Stimulated activated CD8-positive, alpha-beta memory T cell treated with anti-CD3 and anti-CD28 coated beads, Interleukin-15, amount 100 ng/mL, for 24 hours (primary cell): Measurements from ENCODE around the gene NCKAP5.

Experiments used
- DNase-seq: peaks from one replicate; pipeline ENCODE4 v3.0.0-alpha.2; 2020; ENCODE audit warnings: low read depth

NCKAP5 gene

DNA sequence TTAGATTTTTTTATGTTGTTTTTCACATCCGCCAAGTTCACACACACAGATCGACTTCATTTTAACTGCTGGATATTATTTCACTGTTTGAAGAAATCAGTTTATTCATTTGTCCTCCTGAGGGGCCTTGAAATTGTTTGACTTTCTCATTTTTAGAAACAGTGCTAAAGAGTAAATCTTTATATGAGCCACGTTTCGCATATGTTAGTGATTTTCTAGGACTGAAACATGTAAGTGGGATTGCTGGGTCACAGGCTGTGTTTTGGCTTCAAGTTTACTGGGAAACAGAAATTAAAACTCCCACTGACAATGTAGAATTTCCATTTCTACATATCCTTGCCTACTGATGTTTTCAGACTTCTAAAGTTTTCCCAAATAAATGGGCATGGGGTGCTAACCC, 363.8 kb downstream of the NCKAP5 start:
- no peak for DNase-seq

DNA sequence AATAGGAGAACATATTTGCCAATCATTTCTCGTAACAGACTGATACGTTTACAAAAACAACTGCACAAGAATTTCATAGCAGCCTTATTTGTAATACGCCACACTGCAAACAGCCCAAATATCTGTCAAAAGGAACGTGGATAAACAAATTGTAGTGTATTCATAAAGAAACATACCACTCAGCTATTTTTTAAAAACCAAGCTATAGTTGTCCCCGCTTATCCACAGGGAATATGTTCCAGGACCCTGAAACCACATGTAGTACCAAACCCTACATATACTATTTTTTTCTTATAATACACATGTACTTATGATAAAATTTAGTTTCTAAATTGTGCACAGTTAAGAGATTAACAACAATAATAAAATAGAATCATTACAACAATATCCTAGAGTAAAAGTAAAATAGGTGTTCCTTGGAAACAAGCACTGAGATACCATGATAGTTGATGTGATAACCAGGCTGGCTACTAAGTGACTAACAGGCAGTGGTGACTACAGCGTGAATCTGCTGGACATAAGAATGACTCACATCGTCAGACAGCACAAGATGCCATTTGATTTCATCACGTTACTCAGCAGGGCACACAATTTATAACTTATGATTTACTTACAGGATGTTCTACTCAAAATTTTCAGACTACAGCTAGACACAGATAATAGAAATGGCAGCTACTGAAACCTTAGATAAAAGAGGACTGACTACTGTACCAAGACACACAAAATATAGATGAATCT, 367.4 kb downstream of the NCKAP5 start:
- no peak for DNase-seq

DNA sequence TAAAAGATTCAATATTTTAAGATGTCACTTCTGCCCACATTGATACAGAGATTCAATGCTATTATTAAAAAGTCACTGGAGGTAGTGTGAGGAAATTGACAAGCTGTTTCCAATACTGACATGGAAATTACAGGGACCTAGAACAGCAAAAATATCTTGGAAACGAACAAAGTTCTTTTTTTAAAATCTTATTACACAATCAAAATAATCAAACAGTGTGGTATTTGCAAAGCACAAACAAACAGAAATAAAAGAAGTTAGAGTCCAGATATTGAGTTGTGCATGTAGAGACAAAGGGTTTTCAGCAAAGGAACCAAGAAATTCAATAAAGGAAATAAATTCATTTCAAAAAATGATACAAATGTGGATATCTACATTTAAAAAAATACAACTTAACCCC, 369.6 kb downstream of the NCKAP5 start:
- DNase-seq = no peak

DNA sequence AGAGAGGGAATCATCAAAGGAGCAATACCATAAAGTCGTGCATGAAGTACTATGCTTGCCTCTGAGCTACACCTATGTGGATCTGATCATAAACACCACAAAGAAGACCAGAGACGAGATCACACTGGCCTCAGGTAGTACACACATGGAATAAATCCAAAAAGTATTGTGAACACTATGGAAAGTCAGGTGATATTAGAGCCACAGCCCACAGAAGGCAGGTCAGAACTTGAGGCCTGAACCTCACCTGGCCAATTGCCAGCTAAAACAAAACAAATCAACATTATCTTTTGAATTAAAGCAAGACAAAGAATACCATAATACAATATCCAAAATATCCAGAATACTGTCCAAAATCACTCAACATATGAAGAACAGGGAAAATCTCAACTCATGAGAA, 371.1 kb downstream of the NCKAP5 start:
- no peak for DNase-seq

DNA sequence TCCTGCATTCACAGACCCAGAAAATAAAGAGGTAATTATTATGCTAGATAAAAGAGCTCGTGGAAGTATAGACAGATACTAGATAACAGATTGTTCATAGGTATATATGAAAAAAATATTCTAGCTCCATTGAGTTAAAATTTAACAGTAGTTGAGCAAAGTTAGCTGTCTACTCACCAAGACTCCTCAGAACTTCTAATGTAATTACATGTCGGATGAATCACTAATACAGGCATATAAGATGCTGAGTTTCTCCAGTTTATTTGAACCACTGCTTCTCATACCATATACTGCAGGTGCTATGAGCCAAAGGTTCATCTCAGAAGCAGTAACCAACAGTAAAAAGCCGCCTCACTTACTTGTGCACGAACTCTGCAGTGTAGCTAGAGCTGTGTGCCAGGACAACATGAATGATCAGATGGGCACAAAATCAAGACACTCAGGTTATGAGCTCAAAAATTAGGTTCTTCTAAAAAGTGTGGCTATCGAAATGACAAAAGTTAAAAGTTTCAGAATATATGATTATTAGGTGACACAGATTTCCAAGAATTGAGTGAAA, 373.4 kb downstream of the NCKAP5 start:
- no peak for DNase-seq

DNA sequence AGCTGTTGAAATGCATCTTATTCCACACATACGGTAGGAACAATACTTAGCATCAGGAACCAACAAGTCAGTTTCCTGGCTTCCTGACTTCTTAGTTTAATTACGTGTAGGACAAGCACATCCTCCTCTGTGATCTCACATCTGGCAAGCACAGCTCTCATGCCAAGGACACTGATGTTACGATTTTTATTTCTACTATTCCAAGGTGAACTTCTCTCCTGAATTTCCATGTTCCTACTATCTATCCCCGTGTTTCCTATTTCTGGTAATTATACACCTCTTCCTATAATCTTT, 374.0 kb downstream of the NCKAP5 start:
- DNase-seq = no peak

DNA sequence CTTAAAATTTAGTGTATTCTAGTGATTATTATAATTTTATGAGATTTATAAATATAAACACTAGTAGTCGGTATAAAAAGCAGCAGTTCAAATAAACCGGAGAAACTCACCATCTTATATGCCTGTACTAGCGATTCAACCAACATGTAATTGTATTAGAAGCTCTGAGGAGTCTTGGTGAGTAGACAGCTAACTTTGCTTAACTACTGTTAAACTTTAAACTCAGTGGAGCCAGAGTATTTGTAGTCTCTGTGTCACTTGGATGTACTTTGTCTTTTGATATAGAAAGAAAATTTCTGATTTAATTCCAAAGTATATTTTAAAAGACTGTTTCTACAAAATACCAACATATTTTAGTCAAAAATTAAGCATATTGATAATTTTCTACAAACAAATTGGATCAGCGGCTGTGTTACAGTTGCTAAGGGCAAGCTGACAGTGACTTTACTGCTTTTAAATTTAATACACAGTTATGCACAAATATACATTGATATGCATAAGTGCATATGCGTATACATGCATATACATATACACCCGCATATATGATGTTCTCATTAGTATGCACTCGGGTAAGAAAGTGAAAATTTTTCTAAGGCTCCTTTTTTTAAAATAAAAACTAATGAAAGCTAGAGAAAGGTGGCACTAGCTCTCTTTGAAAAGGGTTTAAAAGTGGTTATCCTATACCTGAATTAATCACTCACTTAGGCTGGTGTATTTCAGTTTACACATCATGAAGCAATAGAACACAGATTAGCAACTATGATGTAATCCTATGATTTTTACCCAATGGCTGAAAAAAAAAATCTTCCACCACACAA, 374.5 kb downstream of the NCKAP5 start:
- no peak for DNase-seq

DNA sequence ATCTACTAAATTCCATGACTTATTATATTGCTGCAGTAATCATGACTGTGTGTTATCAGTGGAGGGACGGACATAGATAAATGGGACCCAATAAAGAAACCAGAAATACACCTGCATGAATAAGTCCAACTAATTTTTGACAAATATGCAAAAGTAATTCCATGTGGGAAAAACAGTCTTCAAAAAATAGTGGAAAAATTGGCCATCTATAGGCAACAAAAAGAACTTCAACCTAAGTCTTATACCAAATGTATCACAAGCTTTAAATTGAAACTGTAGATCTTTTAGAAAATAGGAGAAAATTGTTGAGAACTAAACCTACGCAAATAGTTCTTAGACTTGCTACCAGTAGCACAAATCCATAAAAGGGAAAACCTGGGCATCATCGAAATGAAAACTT, 376.2 kb downstream of the NCKAP5 start:
- DNase-seq = no peak

DNA sequence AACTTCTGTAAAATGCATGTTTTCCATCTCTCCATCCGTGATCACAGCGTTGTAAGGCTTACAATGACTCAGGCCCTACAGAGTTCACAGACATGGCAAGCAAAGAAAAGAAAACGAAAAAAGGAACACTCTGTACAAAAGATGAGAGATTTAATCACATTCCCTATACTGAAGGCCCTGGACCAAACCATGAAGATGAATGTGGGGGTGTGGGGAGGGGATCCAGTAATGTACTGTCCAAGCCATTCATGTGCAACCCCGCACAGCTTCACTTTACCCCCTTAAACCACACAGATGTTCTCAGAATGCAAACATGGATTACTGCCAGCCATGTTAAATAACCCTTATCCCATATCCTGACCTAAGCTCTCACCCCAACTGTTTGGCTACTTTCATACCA, 391.1 kb downstream of the NCKAP5 start:
- DNase-seq = no peak

DNA sequence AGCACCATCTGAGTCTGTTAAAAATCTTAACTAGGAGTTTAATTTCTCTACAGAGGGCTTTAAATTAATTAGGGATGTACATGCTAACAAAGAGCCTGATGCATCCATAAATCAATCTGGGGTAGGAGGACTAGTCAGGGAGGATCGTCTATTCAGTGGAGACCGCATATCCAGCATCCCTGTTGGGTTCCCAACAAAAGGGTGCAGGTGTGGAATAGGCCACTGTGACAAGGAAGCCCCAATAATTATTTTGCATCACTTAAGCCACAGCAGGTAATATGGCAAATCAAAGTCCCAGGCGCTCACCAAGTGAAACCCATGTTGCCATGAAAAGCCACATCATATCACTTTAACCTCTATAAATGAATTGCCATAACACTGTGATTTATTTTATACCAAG, 392.3 kb downstream of the NCKAP5 start:
- no peak for DNase-seq

DNA sequence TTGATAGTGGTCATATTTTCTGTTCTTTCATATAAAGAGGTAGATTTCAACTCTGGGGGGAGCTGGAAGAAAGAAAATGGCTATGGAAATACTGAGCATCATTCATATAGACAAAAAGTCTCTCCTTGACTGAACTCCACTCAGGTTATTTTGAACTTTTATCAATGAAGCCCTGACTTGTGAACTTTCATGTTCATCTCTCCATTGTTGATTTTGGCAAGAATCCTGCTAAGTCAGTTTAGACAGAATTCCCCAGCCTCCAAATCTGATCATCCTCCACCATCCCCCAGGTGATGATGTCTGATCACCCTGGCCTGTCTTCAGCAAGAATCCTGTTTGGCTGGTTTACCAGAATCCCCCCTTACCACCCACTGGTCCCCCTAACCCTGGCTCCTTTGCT, 395.0 kb downstream of the NCKAP5 start:
- no peak for DNase-seq

DNA sequence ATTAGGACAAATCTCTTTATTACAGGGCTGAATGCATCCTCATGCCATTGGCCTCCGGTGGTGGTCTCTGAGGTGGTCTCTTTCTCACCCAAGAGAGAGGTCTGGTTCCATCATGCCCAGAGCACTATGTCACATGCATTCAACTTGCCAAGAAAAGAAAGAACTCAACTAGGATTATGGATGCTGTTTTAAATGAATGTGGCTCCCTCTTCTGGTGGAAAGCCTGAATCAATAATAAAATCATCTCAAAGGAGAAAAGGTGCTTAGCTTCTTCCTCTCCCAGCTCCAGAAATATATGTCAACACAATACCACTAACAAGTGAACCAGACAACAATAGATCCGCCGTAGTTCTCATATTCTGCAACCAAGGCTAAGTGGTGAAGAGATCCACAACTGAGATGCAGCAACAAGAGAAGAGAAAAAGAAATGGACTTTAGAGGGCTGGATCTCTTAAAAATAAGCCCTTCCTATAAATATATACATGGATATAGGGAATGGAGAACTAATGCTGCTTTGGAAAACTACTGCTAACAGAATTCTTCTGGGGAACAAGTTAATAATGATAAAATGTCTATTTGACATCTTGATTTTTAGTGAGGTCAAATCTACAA, 396.8 kb downstream of the NCKAP5 start:
- DNase-seq = no peak

DNA sequence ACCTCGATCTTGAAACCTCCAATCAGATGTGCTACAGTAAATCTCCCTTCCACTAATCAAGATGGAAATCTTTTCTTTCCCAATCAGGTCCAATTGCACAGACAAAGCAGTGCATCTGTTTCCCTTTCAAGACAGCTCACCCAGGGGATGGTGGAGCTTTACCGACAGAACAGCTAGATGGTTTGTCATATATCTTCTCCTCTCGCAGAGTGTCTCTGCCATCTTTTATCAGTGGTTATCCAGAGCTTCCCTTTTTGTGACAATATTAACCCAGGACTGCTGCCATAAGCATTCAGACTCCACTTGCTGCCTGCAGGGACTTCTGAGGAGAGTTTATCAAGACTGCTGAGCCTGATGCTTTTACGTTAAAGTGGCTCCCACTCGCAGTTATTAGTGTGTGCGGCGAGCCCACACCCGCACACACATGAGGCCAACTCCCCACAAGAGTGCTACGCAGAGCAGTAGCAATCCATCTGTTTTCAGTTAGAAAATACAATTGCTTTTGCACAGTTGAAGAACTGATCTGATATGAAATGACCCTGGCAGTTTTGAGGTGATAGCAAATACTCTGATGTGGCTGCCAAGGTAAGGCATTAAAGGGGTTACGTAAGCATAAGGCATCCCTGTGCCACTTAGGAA, 398.9 kb downstream of the NCKAP5 start:
- DNase-seq = no peak

DNA sequence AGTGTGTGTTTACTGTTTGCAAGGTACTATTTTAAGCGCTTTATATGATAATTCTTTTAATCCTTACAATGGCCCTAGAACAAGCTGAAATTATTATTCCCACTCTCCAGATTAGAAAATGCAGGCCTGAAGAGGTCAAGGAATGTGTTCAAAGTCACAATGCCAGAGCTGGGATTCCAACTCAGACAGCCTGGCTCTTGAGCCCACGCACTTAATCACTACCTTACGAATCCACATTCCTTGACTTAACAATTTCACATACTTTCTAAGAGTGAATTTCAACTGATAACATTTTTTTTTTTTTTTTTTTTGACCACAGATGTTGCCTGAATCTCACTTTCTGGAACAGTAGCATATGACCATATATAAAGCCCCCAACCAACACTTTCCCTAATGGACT, 400.3 kb downstream of the NCKAP5 start:
- no peak for DNase-seq

DNA sequence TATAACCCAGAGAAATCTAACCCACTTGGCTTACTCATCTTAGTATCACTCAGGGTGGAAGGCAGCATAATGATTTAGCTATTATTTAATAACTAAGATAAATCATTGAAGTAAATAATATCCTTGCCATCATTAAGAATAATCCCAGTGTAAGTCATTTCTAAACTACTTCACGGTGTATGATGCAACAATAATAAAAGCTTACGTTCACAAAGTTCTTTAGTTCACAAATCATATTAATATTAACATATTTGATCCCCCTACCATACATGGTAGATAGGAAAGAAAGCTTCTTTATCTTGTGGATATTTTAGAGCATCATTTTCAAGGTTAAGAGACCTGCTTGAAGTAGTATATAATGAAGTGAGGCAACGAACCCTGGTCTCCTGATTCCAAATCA, 401.0 kb downstream of the NCKAP5 start:
- no peak for DNase-seq

DNA sequence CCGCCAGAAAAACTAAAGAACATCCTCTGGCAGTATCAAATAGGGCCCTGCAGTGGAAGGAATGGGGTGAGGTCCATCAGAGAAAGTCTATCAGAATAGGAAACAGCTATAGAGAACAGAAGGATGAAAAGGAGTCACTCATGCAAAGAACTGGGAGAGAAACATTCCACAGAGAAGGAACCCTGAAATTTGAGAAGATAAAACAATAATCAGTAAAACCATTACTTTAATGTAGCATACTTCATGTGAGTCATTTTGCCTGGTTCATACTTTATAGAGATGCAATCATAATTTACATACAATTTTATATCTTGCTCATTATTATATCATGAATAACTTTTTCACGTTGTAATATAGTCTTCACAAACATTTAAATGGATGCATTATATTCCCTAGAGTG, 402.2 kb downstream of the NCKAP5 start:
- DNase-seq = no peak

DNA sequence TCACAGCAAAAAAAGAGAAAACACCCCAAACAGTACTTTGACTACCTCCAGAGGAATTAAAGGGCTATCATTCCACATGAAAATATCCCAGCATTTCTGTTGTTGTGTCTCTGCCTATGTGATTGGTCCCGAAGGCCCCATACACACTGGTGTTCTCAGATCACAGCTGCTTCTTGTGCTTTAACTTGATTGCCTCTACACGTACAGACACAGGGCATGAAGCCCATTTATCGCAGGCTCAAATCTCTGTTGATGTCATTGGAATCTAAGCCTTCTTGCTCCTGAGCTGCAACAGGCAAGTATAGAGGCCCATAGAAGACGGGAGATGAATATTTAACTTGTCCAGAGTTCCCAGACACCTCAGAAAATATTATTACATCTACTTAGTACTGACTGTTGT, 405.2 kb downstream of the NCKAP5 start:
- DNase-seq = no peak

DNA sequence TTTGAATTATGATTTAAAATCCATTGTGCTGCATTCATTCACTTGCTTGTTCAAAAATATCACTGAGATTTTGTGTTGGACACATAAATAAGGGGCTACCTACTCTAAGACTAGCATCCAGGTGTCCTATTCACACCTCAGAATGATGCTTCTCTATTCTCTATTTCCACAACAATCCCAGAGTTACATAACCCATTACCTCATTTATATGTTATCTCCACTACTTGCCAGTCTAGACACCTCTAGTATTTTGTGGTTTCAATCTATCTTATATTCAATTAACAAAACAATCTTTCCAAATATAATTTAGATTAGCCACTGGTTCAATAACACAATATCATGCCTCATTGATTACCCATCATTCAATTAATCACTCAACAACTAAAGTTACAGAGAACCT, 409.8 kb downstream of the NCKAP5 start:
- DNase-seq = no peak

DNA sequence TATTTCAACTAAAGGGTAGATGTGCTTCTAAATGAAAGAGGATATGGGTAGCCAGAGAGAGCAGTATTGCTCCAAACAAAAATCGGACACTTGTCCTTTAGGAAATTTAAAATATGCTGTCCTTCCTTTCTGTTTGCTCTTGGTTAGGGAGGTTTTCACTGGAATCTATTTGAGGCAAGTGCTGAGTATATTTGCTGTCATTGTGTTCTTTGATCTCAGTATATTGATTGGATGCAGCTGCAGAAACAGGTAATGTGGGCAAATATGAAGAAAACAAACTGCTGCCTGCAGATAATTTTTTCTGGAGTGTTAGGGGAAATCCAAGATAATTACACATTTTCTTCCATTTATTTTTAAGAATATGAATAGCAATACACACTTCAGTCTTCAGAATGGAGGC, 410.2 kb downstream of the NCKAP5 start:
- DNase-seq = no peak

DNA sequence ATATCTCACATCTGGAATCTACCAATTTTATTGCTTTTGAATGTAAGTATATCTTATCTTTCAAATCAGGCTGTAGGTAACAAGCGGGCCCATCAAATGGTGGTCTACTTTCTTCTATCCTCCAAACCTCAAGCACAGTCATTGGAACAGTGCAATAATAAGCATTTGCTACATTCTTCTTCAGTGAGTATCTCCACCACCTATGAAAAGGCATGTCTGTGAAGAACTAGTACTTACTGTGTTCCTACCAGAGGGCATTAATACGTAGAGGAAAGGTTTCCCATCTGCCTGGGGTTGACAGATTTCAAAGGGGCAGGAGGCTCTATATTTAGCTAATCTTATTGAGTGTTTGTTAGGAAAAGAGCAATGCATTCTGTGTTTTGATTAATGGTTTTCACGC, 411.1 kb downstream of the NCKAP5 start:
- DNase-seq = no peak

DNA sequence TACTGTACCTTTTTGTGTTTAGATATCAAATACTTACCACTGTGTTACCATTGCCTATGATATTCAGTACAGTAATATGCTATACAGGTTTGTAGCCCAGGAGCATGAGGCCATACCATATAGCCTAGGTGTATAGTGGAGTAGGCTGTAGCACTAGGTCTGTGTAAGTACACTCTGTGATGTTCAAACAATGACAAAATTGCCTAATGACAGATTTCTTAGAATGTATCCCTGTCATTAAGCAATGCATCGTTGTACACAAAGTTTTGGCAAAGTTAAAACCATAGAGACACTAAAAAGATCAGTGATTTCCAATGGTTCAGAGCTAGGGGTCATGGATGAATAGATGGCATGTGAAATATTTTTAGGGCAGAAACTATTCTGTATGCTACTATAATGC, 415.5 kb downstream of the NCKAP5 start:
- DNase-seq = no peak

DNA sequence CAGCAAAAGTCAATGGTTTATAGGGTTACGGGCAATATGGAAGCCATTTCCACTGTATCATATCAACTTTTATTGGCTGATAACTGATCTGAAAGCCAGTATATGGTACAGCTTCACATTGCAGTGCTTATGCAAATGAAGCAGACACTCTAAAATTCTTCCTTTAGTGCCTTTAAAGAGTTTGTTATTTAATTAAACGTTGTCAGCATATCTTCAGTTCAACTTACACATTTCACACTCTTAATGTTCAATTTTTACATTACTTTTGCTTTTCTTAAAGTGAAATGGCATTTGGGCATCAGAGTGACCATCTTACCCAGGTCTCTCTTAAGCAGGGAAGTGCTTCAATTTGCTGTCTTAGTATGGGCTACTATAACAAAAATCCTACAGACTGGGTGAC, 420.1 kb downstream of the NCKAP5 start:
- no peak for DNase-seq

DNA sequence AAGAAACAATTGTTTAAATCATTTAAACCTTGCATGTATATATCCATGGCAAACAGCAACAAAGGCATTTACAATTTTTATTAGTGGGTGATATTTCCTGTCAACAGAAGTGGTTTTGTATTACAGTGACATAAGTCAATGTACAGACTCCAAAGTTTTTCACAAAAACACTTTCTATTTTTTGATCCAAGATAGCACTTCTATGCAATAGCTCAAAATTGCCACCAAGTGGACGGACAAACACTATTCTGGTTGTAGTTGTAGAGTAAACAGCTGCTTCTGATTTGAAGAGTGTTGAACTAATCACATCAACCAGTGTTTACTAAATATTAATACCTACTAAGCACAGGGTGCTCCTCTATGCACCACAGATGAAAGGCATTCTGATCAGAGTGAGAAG, 421.4 kb downstream of the NCKAP5 start:
- DNase-seq = no peak
